GM04503 (cell line): ENCODE data around the gene KBTBD6.
"Not testable (repeated sequence)": the region's sequence is repeated elsewhere in the genome, so short reads cannot be mapped to it uniquely, and the experiment has no call there.

ENCODE experiments used
- DNase-seq: peaks from one replicate; pipeline ENCODE4 v3.0.0-alpha.2; 2012; ENCODE audit warnings: low read depth

The KBTBD6 gene

DNA sequence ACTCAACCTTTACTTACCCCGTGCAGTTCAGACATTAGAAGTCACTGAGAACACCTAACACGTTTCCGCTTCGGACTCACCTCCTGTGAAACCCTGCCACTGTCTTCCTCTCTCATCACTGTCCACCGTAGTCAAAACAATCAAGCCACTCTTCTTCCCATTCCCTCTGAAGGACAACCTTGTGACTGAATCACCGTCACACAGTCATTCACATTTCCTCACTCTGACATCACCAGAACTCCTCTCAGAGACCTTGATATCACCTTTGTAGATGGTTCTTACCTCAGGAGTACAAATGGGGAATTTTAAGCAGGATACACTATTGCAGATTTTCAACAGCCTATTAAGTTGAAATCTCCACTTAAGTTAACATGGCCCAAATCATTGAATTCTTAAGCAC lies 1.3 kb upstream of the KBTBD6 start:
- no peak for DNase-seq

DNA sequence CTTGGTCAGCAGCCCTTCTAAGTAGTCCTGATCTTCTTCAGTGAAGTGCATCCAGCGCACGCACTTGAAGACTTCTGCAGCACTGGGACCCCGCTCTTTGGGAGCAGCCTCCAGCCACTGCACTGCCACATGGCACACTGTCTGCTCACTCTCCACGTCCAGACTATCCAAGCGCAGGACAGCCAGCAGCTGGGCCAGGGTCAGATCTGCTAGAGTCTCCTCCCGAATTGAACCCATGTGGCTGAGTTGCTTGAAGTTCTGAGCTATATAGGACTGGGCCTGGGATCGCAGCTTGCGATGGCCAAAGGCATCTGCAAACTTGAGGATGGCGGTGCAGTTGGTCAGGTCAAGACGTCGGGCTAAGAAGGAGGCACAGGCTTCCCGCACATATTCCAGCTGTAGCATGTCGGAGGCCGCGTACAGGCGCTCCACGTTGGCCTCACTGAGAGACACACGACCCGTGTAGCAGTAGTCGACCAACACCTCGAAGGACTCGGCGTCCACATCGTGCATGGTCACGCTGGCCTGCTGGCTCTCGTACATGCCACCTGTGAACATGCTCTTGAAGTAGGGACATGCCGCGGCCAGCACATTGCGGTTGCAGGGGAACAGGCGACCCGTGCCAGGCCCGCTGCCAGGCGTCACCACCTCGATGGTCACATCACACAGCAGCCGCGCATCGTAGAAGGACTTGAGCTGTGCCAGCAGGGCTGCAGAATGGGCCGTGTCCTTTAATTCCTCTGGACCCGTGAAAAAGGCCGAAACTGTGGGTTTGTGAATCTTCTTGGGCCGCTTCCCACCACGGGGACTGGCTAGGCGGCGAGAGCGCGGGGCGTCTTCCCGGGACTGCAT lies 716 bp downstream of the KBTBD6 start:
- not testable (repeated sequence) for DNase-seq

DNA sequence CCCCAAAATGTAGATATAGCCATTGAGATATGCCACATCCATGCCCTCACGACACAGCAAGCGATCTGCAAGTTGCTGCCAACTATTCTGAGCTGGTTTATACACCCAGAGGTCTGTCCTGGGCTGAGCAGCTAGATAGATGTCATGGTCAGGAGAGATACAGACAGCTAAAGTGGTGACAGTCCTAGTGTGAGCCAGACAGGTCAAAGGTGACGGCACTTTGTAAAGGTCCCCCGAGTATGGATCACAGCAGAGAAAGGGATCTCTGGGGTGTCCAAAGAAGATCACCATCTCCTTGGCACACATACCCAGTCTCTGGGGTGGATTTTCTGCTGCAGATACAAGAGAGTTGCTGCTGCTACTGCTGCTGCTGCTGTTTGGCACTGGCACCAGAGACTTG lies 1.4 kb downstream of the KBTBD6 start:
- not testable (repeated sequence) for DNase-seq

DNA sequence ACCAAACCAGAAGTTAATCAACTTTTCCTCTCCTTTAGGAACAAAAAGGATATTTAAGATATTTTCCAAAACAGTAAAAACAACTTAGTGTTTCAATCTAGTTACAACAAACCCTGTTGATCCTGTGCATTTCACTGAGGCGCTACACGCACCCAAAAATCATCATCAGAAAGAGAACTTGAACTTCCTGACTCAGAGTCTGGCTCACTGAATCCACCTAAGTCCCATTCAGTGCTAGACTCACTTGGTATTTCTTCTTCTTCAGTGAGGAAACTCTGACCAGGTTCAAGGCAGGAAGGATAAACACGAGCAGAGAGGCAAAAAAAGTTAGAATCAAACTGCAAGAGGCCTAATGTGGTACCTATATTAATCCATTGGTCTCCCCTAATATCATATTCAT lies 2.2 kb downstream of the KBTBD6 start:
- DNase-seq: no peak

DNA sequence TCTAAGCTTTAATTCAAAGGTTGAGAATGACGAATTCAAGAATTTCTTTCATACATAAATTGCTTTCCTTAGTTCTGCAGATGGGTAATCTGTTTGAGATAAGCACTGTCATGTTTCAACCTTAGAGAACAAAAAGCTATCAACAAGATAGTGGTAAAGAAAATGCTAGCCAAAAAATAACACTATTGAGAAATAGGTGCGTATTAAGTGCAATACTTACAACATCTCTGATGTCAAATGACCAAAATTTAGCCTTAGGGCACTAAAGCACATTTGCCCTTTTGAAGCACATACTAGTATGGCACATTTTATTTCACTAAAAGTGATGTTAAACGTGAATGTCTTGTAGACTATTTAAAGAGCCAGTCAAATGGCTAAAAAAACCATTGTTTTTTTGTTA lies 4.9 kb downstream of the KBTBD6 start:
- DNase-seq: no peak

- no peak for DNase-seq
These were observed 9.8 kb downstream of the KBTBD6 start for GRCh38 chr13:41122838-41123237.

- DNase-seq: no peak
These were observed 14.7 kb downstream of the KBTBD6 start for GRCh38 chr13:41117869-41118268.

DNA sequence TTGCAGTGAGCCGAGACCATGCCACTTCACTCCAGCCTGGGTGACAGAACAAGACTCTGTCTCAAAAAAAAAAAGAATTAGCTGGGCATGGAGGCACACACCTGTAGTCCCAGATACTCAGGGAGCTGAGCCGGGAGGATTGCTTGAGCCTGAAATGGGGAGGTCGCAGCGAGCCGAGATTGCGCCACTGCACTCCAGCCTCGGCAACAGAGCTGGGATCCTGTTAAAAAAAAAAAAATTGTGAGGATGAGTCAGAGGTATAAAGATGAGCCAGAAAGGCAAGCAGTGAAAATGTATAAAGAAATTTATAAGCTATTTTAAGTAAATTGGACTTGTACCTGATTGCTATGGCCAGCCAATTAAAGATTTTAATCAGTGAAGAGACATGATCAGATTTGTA lies 21.1 kb downstream of the KBTBD6 start:
- DNase-seq: no peak

GRCh38 chr13:41107584-41108014 lies 25.0 kb downstream of the KBTBD6 start:
- no peak for DNase-seq

GRCh38 chr13:41107104-41107571 lies 25.5 kb downstream of the KBTBD6 start:
- no peak for DNase-seq

- no peak for DNase-seq
These were observed 32.6 kb downstream of the KBTBD6 start for GRCh38 chr13:41099986-41100385.

- DNase-seq: no peak
These were observed 33.8 kb downstream of the KBTBD6 start for GRCh38 chr13:41098761-41099160.

- DNase-seq: not testable (repeated sequence)
These were observed 36.9 kb downstream of the KBTBD6 start for GRCh38 chr13:41095681-41096080.

DNA sequence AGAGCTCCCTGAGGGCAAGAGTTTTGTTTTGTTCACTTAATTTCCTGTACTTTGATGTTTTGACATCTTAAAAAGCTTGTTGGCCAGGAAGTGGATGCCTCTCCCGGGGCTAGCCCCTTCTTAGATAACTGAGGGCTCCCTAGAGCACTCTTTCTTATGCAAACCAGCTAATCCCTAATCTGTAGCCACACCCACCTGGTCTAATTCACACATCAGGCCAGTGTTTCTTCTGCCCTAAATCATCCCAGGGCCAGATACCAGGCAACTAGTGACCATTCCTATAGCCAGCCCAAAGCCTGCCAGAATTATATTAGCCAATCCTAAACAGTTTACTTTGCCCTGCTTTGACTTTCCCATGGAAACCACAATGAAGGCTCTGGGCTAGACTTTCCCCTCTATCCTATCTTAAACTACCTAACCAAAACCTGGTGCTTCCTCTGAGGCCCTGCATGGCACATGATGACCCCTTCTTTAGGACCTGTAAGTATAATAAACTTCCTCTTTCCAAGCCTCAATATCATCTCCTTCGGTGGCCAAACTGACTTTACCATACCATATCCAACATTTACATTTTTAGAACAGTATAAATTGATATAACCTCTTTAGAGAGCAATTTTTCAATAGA lies 46.5 kb downstream of the KBTBD6 start:
- DNase-seq: no peak

DNA sequence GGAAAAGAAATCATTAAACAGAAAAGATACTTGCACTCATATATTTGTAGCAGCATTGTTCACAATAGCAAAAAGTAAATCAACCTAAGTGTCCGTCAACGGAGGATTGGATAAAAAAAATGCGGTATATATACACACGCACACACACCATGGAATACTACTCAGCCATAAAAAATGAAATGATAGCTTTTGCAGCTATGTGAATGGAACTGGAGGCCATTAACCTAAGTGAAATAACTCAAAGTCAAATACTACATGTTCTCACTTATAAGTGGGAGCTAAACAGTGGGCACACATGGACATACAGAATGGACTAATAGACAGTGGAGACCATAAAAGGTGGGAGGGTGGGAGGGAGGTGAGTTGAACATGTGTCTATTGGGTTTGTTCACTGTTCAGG lies 52.9 kb downstream of the KBTBD6 start:
- no peak for DNase-seq
